GM12878 (cell line): ENCODE results near the gene TUBB1. TPM values are rescaled to one million over a fixed set of nuclear protein-coding genes. Genes with fewer than 3 reads are reported as not detected.

Experiments
- ATAC-seq: fragments of 200-7000 bp; cut with Tn5 transposase; 3 replicates; pipeline ENCODE4 v1.9.1; 2020; ENCODE audit warnings: mild to moderate bottlenecking, moderate library complexity
- BruUV-seq: library from RNA; stranded (reverse); fragments of 400-500 nt; replicated peaks from 2 replicates; lab custom pipeline; 2021; lab: Mats Ljungman, UMichigan
- CTCF ChIA-PET: fragments of 300-600 bp; sonication (Branson Sonifier 250); formaldehyde crosslinking; extraction: SDS; loops from one replicate; lab custom pipeline; 2021; ENCODE audit warnings: inconsistent platforms; lab: Yijun Ruan, JAX
- POLR2A ChIA-PET: fragments of 350-600 bp; formaldehyde crosslinking; extraction: SDS; loops from one replicate; lab custom pipeline; 2021; ENCODE audit warnings: inconsistent platforms; lab: Charles Lee
- RAD21 ChIA-PET: fragments of 300-600 bp; sonication (Branson Sonifier 250); formaldehyde crosslinking; loops from one replicate; lab custom pipeline; 2023; ENCODE audit warnings: antibody characterized with exemption; ENCODE audit not compliant: unreplicated experiment; lab: Charles Lee
- SMC1A ChIA-PET: fragments of 300-600 bp; sonication (Branson Sonifier 250); formaldehyde crosslinking; loops from one replicate; lab custom pipeline; 2023; ENCODE audit not compliant: unreplicated experiment, uncharacterized antibody; lab: Charles Lee
- DNase-seq: peaks from one replicate; pipeline ENCODE4 v3.0.0-alpha.2; 2011; ENCODE audit warnings: low read depth, low spot score
- FAIRE-seq: peaks from 3 replicates; lab custom pipeline; 2011; peaks lifted over from hg19 to GRCh38; lab: Jason Lieb, UNC
- H2AFZ ChIP-seq: 2 replicates; pipeline ENCODE4 v1.6.0; 2011; ENCODE audit warnings: low read depth, low read length, control low read depth; ENCODE audit not compliant: control insufficient read depth
- H3K27ac ChIP-seq: 2 replicates; pipeline ENCODE4 v1.5.1; 2011; ENCODE audit warnings: control low read depth; ENCODE audit not compliant: control insufficient read depth, insufficient read depth
- H3K27me3 ChIP-seq, 2 experiments: replicated peaks in 1 of 2; 2 replicates each; pipeline versions ENCODE4 v1.6.0 to v1.6.1; 2011; ENCODE audit warnings: low read length in 1 of 2; ENCODE audit not compliant: control insufficient read depth in 2 of 2, insufficient read depth in 2 of 2
- H3K36me3 ChIP-seq, 2 experiments: 2 replicates each; pipeline ENCODE4 v1.5.1; 2011; ENCODE audit warnings: low read length in 1 of 2; ENCODE audit not compliant: control insufficient read depth in 2 of 2, insufficient read depth in 2 of 2
- H3K4me1 ChIP-seq: 2 replicates; pipeline ENCODE4 v1.6.1; 2011; ENCODE audit warnings: mild to moderate bottlenecking, low read length, moderate library complexity, mixed read lengths; ENCODE audit not compliant: control insufficient read depth, insufficient read depth
- H3K4me2 ChIP-seq: 2 replicates; pipeline ENCODE4 v1.6.0; 2011; ENCODE audit warnings: control low read depth; ENCODE audit not compliant: control insufficient read depth, insufficient read depth
- H3K4me3 ChIP-seq: fragments of 200-600 bp; sonication (generic); 2 replicates; pipeline ENCODE4 v1.5.1; 2016
- H3K79me2 ChIP-seq: 2 replicates; pipeline ENCODE4 v1.6.0; 2011; ENCODE audit warnings: low read length; ENCODE audit not compliant: control insufficient read depth, insufficient read depth
- H3K9ac ChIP-seq: 2 replicates; pipeline ENCODE4 v1.8.0; 2011; ENCODE audit warnings: low read length, control low read depth, mixed read lengths; ENCODE audit not compliant: control insufficient read depth, insufficient read depth
- H3K9me3 ChIP-seq: replicated peaks from 3 replicates; pipeline ENCODE4 v1.5.1; 2011; ENCODE audit warnings: mild to moderate bottlenecking, low read length; ENCODE audit not compliant: control insufficient read depth, insufficient read depth
- H4K20me1 ChIP-seq: 2 replicates; pipeline ENCODE4 v1.6.0; 2011; ENCODE audit not compliant: control insufficient read depth, insufficient read depth
- BACH1 ChIP-seq: fragments of 450-650 bp; IDR thresholded peaks from 2 replicates; pipeline ENCODE4 v1.6.1; 2017; ENCODE audit warnings: mild to moderate bottlenecking, borderline replicate concordance
- BCLAF1 ChIP-seq: fragments of 450-650 bp; IDR thresholded peaks from 2 replicates; pipeline ENCODE4 v1.6.1; 2017; ENCODE audit warnings: antibody characterized with exemption, mild to moderate bottlenecking, moderate library complexity
- CHD1 ChIP-seq: IDR thresholded peaks from 2 replicates; pipeline ENCODE4 v1.6.1; 2012; ENCODE audit warnings: low read depth, low read length, improper control_type of control experiment
- GABPA ChIP-seq: IDR thresholded peaks from 2 replicates; pipeline ENCODE4 v1.6.1; 2014; ENCODE audit warnings: antibody characterized with exemption, low read depth, mild to moderate bottlenecking, inconsistent platforms
- ZZZ3 ChIP-seq: IDR thresholded peaks from 2 replicates; pipeline ENCODE4 v1.6.1; 2011; ENCODE audit warnings: low read depth; ENCODE audit not compliant: control insufficient read depth, insufficient read length
- WGBS: methylation state at CpG from one replicate; pipeline ENCODE4 v1.1.6; 2016; ENCODE audit warnings: low lambda C conversion rate; ENCODE audit not compliant: insufficient replicate concordance, insufficient coverage; ENCODE audit errors: missing lambda C conversion rate; 5-methylcytosine and 5-hydroxymethylcytosine counted together
- in situ Hi-C: fragments of 300-500 bp; cut with MboI; formaldehyde crosslinking; loops from 9 replicates; pipeline ENCODE4 v1.14.3; 2018; ENCODE audit warnings: mixed read lengths
- intact Hi-C: fragments of 100-400 bp; cut with micrococcal nuclease; formaldehyde crosslinking; loops from one replicate; pipeline ENCODE4 v1.14.2; 2022; ENCODE audit not compliant: unreplicated experiment
- polyA plus RNA-seq, 11 experiments: library from polyadenylated mRNA; depleted of rRNA in 4 of 11; unstranded in 6 of 11; stranded (reverse) in 5 of 11; fragments of >200 nt; fragmentation: Nextera tagmentation in 4 of 11; fragmentation: Illumina TruSeq in 1 of 11; extraction: Ambion mirVana in 4 of 11; extraction: Trizol in 1 of 11; gene quantifications; 1 replicate in 1 of 11; 2 replicates in 10 of 11; pipeline versions ENCODE4 v1.2.1 to v1.2.3, GENCODE V29; 2011 to 2016; ENCODE audit warnings: inconsistent platforms in 2 of 11, missing spikeins in 2 of 11, low read depth in 1 of 11
- total RNA-seq, 4 experiments: library from RNA; depleted of rRNA in 3 of 4; stranded (reverse); fragments of >200 nt in 3 of 4; fragmentation: Illumina TruSeq in 1 of 4; extraction: Trizol in 1 of 4; gene quantifications; 2 replicates each; pipeline versions ENCODE4 v1.2.1 to v1.2.3, GENCODE V29; 2013 to 2021

The TUBB1 gene
- total and polyA plus RNA-seq, 10 of the 15 experiments (the other 5 are each of a cell fraction or from before 2014, with no cell fraction given) = 0.02 to 0.20 (median 0.06) TPM; not detected in 3

- TF ChIP-seq GABPA = no peak
- TF ChIP-seq ZZZ3 = no peak
Observed at GRCh38 chr20:59026904-59027740, 7.9 kb downstream of the TUBB1 start (continued).

GRCh38 chr20:59027741-59028320 is 8.6 kb downstream of the TUBB1 start:
- intact Hi-C loops (no loop called here), in situ Hi-C loops (no loop called here)
- BruUV-seq = no TSS peak
- WGBS = 94% methylated on average over 8 of the region's 8 CpGs
- peaks cover 55% of the 10 kb centered on the region for H3K79me2 ChIP-seq
- FAIRE-seq (no peak), DNase-seq (no peak), ATAC-seq (no peak)
- ChIA-PET CTCF (interaction anchor here (1.6 kb wide), 1 partner anchor 17 kb away, joined by 3 read pairs; no protein-coding TSS in a partner anchor), SMC1A (interaction anchor here (0.7 to 2.2 kb wide), 6 partner anchors 17 to 120 kb away, joined by 3 to 10 read pairs (median 4); no protein-coding TSS in a partner anchor), RAD21 (interaction anchor here (1.6 kb wide), 1 partner anchor 123 kb away, joined by 4 read pairs; no protein-coding TSS in a partner anchor), POLR2A (interaction anchor here (0.6 to 1.1 kb wide), 3 partner anchors 20 to 374 kb away, joined by 3 to 4 read pairs (median 3); no protein-coding TSS in a partner anchor)
- no peak overlapping the region for H3K4me2 ChIP-seq
- H4K20me1 ChIP-seq = no peaks in the 10 kb centered on the region
- H3K27ac ChIP-seq = no peak overlapping the region
- H3K9ac ChIP-seq = no peak overlapping the region
- no peaks in the 10 kb centered on the region for H3K9me3 ChIP-seq
- H3K4me3 ChIP-seq = peak overlapping the region; percentile 15; the same call in 1 of the 2 replicates
- H3K27me3 ChIP-seq = no peaks in the 10 kb centered on the region
- peaks cover 12 to 25% of the 10 kb centered on the region in 2 experiments for H3K36me3 ChIP-seq
- TF ChIP-seq CHD1 = no peak
- TF ChIP-seq BACH1 = no peak
- no peak for TF ChIP-seq BCLAF1
- no peaks in the 10 kb centered on the region; the same call in 1 of the 2 replicates for H3K4me1 ChIP-seq
- no peak overlapping the region for H2AFZ ChIP-seq
